Thoracic aorta (tissue), 2 donors: ENCODE measurements around the gene COL21A1. TPM values are rescaled to one million over a fixed set of nuclear protein-coding genes. Genes with fewer than 3 reads are reported as not detected.

ENCODE experiments used
- ATAC-seq: fragments of 150-250 bp; one replicate; pipeline ENCODE4 v1.8.0; 2017; ENCODE audit warnings: low read depth; ENCODE audit not compliant: insufficient number of reproducible peaks, low FRiP score
- DNase-seq: peaks from one replicate; pipeline ENCODE4 v3.0.0-alpha.2; 2020; ENCODE audit warnings: low spot score
- H3K27ac ChIP-seq, 2 donors: fragments of 200-600 bp; sonication (generic); 1 replicate in 1 of 2; 2 replicates in 1 of 2; pipeline ENCODE4 v1.5.1; 2016; ENCODE audit warnings: mild to moderate bottlenecking in 2 of 2, moderate library complexity in 2 of 2
- H3K27me3 ChIP-seq: fragments of 200-600 bp; sonication (generic); replicated peaks from 2 replicates; pipeline ENCODE4 v1.6.0; 2016; ENCODE audit warnings: mild to moderate bottlenecking; ENCODE audit not compliant: insufficient read depth
- H3K36me3 ChIP-seq: fragments of 200-600 bp; sonication (generic); one replicate; pipeline ENCODE4 v1.5.1; 2016
- H3K4me1 ChIP-seq, 2 donors: fragments of 200-600 bp; sonication (generic); 1 replicate in 1 of 2; 2 replicates in 1 of 2; pipeline versions ENCODE4 v1.5.1 to v1.6.0; 2016; ENCODE audit warnings: low read depth in 2 of 2, mild to moderate bottlenecking in 1 of 2; ENCODE audit not compliant: control insufficient read depth in 1 of 2
- H3K4me3 ChIP-seq: fragments of 200-600 bp; sonication (generic); 2 replicates; pipeline ENCODE4 v1.5.1; 2016; ENCODE audit warnings: mild to moderate bottlenecking
- H3K9me3 ChIP-seq: fragments of 200-600 bp; sonication (generic); 2 replicates; pipeline ENCODE4 v1.5.1; 2016
- CTCF ChIP-seq: fragments of 200-600 bp; sonication (generic); IDR thresholded peaks from one replicate; pipeline ENCODE4 v1.5.1; 2019; ENCODE audit warnings: antibody characterized with exemption
- total RNA-seq, 2 donors: library from RNA; depleted of rRNA; stranded (reverse); fragments of >200 nt; gene quantifications; one replicate each; pipeline versions ENCODE4 v1.1.0 to v1.2.3, GENCODE V29; 2016

The COL21A1 gene
- total RNA-seq, 2 donors from 2014 or later: 52.6 to 53.7 TPM

GRCh38 chr6:56245903-56246351, 1.5 kb downstream of the COL21A1 start:
- ATAC-seq: no peak
- no peak for TF ChIP-seq CTCF
- Histone ChIP-seq H3K27me3 (no peaks in the 10 kb centered on the region), H3K4me3 (peak overlapping the region; percentile 73), H3K36me3 (no peaks in the 10 kb centered on the region), H3K9me3 (no peaks in the 10 kb centered on the region), H3K27ac (peak overlapping the region; percentile 77 to 88), H3K4me1 (peaks cover 17 to 51% of the 10 kb centered on the region in 2 donors)
- no peak for DNase-seq

- no peak for DNase-seq
- Histone ChIP-seq H3K36me3 (no peaks in the 10 kb centered on the region), H3K27ac (peak overlapping the region; percentile 77 to 88), H3K4me3 (peak overlapping the region; percentile 73), H3K9me3 (no peaks in the 10 kb centered on the region), H3K4me1 (peaks cover 17 to 63% of the 10 kb centered on the region in 2 donors), H3K27me3 (no peaks in the 10 kb centered on the region)
- TF ChIP-seq CTCF: no peak
- no peak for ATAC-seq
Observed at GRCh38 chr6:56244528-56245253, 2.7 kb downstream of the COL21A1 start.

GRCh38 chr6:56244089-56244488, 3.3 kb downstream of the COL21A1 start:
- Histone ChIP-seq H3K27ac (peak overlapping the region; percentile 77 to 88), H3K36me3 (no peaks in the 10 kb centered on the region), H3K4me3 (no peak overlapping the region), H3K4me1 (peaks cover 17 to 68% of the 10 kb centered on the region in 2 donors), H3K27me3 (no peaks in the 10 kb centered on the region), H3K9me3 (no peaks in the 10 kb centered on the region)
- no peak for DNase-seq
- ATAC-seq: no peak
- TF ChIP-seq CTCF: no peak

GRCh38 chr6:56243518-56244070, 3.8 kb downstream of the COL21A1 start:
- DNase-seq: no peak
- TF ChIP-seq CTCF: no peak
- Histone ChIP-seq H3K4me1 (peaks cover 17 to 71% of the 10 kb centered on the region in 2 donors), H3K36me3 (no peaks in the 10 kb centered on the region), H3K27ac (peak overlapping the region; percentile 77 to 88), H3K27me3 (no peaks in the 10 kb centered on the region), H3K4me3 (peak overlapping the region; percentile 5), H3K9me3 (no peaks in the 10 kb centered on the region)
- no peak for ATAC-seq

GRCh38 chr6:56242346-56242745, 5.0 kb downstream of the COL21A1 start:
- Histone ChIP-seq H3K27ac (peak overlapping the region; percentile 77 to 88), H3K4me1 (peaks cover 12 to 75% of the 10 kb centered on the region in 2 donors), H3K36me3 (no peaks in the 10 kb centered on the region), H3K27me3 (no peaks in the 10 kb centered on the region), H3K9me3 (no peaks in the 10 kb centered on the region), H3K4me3 (peak overlapping the region; percentile 12)
- ATAC-seq: no peak
- no peak for TF ChIP-seq CTCF
- DNase-seq: no peak
